ENCODE data around the gene MYO1C. TPM values are rescaled to one million over a fixed set of nuclear protein-coding genes. Genes with fewer than 3 reads are reported as not detected.

Gene MYO1C
- total RNA-seq = 113 and 132 TPM in 2 replicates

GRCh38 chr17:1492249-1493206 is at the start of gene MYO1C:
Gene MYO1C (minus strand): TSS chr17:1492686. CDS start chr17:1492487, 199 bp downstream.

GRCh38 chr17:1516388-1517161 is 24.1 kb upstream of the MYO1C start, which contains the start of gene INPP5K:
Gene INPP5K (minus strand): TSS chr17:1516612. CDS start chr17:1516499, 113 bp downstream.

GRCh38 chr17:1455797-1456599 is 36.5 kb downstream of the MYO1C start, which contains the start of gene CRK:
Gene CRK (minus strand): TSS chr17:1456232. CDS start chr17:1456117, 115 bp downstream.

Other genes starting within 250 kb of the MYO1C start
- not detected in 2 replicates for gene BHLHA9, start 222.2 kb downstream of the MYO1C start, total RNA-seq
- gene TRARG1, start 213.0 kb downstream of the MYO1C start, total RNA-seq = not detected in 2 replicates
- 245 and 276 TPM in 2 replicates for gene YWHAE, start 92.5 kb downstream of the MYO1C start, total RNA-seq
- 86.2 and 100 TPM in 2 replicates for gene CRK, start 36.5 kb downstream of the MYO1C start, total RNA-seq
- 23.5 and 28.2 TPM in 2 replicates for gene INPP5K, start 23.9 kb upstream of the MYO1C start, total RNA-seq
- 13.2 and 15.3 TPM in 2 replicates for gene PITPNA, start 70.1 kb upstream of the MYO1C start, total RNA-seq
- gene SLC43A2, start 136.1 kb upstream of the MYO1C start, total RNA-seq = 6.5 and 10.4 TPM in 2 replicates
- 0.14 and 0.65 TPM in 2 replicates for gene SCARF1, start 153.0 kb upstream of the MYO1C start, total RNA-seq
- gene RILP, start 157.2 kb upstream of the MYO1C start, total RNA-seq = 6.7 and 7.5 TPM in 2 replicates
- gene PRPF8, start 192.2 kb upstream of the MYO1C start, total RNA-seq = 63.4 and 72.8 TPM in 2 replicates
- gene TLCD2, start 217.7 kb upstream of the MYO1C start, total RNA-seq = 4.4 and 5.0 TPM in 2 replicates
- gene WDR81, start 232.0 kb upstream of the MYO1C start, total RNA-seq = 20.1 and 31.9 TPM in 2 replicates

Data from smooth muscle cell of bladder (primary cell).